H9 (cell line): ENCODE data around the gene IL21R. TPM values are rescaled to one million over a fixed set of nuclear protein-coding genes. Genes with fewer than 3 reads are reported as not detected.

ENCODE experiments used
- DNase-seq: peaks from one replicate; pipeline ENCODE4 v3.0.0-alpha.2; 2017
- H2AFZ ChIP-seq: one replicate; pipeline ENCODE4 v1.6.1; 2013; ENCODE audit warnings: mild to moderate bottlenecking, low read length, control low read depth, moderate library complexity
- H2AK5ac ChIP-seq: 2 replicates; pipeline ENCODE4 v1.6.1; 2013; ENCODE audit warnings: low read length, control low read depth, mixed read lengths; ENCODE audit not compliant: insufficient read length
- H2BK120ac ChIP-seq: one replicate; pipeline ENCODE4 v1.6.1; 2013; ENCODE audit warnings: low read depth, mild to moderate bottlenecking, low read length, control low read depth, inconsistent platforms; ENCODE audit not compliant: poor library complexity, severe bottlenecking
- H2BK12ac ChIP-seq: 2 replicates; pipeline ENCODE4 v1.6.1; 2013; ENCODE audit warnings: low read length, control low read depth, mixed read lengths, low read depth; ENCODE audit not compliant: insufficient read length
- H2BK15ac ChIP-seq: 2 replicates; pipeline ENCODE4 v1.6.1; 2013; ENCODE audit warnings: low read depth, low read length, control low read depth
- H2BK20ac ChIP-seq: one replicate; pipeline ENCODE4 v1.6.1; 2013; ENCODE audit warnings: low read depth, mild to moderate bottlenecking, low read length, control low read depth, inconsistent platforms; ENCODE audit not compliant: poor library complexity, severe bottlenecking
- H2BK5ac ChIP-seq: 2 replicates; pipeline ENCODE4 v1.6.1; 2013; ENCODE audit warnings: low read length, control low read depth, mixed read lengths; ENCODE audit not compliant: insufficient read length
- H3K14ac ChIP-seq: 2 replicates; pipeline ENCODE4 v1.6.1; 2013; ENCODE audit warnings: low read length, control low read depth; ENCODE audit not compliant: insufficient read depth
- H3K18ac ChIP-seq: 2 replicates; pipeline ENCODE4 v1.6.1; 2013; ENCODE audit warnings: low read depth, mild to moderate bottlenecking, mixed read lengths, low read length, control low read depth; ENCODE audit not compliant: insufficient read length
- H3K23ac ChIP-seq: 2 replicates; pipeline ENCODE4 v1.6.1; 2013; ENCODE audit warnings: low read length, control low read depth, mixed read lengths, low read depth; ENCODE audit not compliant: insufficient read length
- H3K23me2 ChIP-seq: 2 replicates; pipeline ENCODE4 v1.6.1; 2013; ENCODE audit warnings: low read depth, mild to moderate bottlenecking, mixed read lengths, low read length, control low read depth; ENCODE audit not compliant: insufficient read length, poor library complexity, severe bottlenecking
- H3K27ac ChIP-seq: 2 replicates; pipeline ENCODE4 v1.5.1; 2013; ENCODE audit warnings: low read length, control low read depth, mixed read lengths, low read depth; ENCODE audit not compliant: insufficient read length
- H3K27me3 ChIP-seq: 2 replicates; pipeline ENCODE4 v1.6.1; 2013; ENCODE audit warnings: low read length, control low read depth, inconsistent platforms; ENCODE audit not compliant: insufficient read depth
- H3K4ac ChIP-seq: 2 replicates; pipeline ENCODE4 v1.6.1; 2013; ENCODE audit warnings: low read depth, mild to moderate bottlenecking, control low read depth, inconsistent platforms, low read length, moderate library complexity
- H3K4me1 ChIP-seq: 2 replicates; pipeline ENCODE4 v1.6.1; 2013; ENCODE audit warnings: low read length, control low read depth, inconsistent platforms; ENCODE audit not compliant: insufficient read depth
- H3K4me2 ChIP-seq: 2 replicates; pipeline ENCODE4 v1.6.1; 2013; ENCODE audit warnings: low read length, control low read depth, mixed read lengths; ENCODE audit not compliant: insufficient read length, insufficient read depth
- H3K56ac ChIP-seq: 2 replicates; pipeline ENCODE4 v1.6.1; 2013; ENCODE audit warnings: low read depth, mild to moderate bottlenecking, mixed read lengths, low read length, control low read depth; ENCODE audit not compliant: insufficient read length
- H3K79me1 ChIP-seq: 2 replicates; pipeline ENCODE4 v1.6.1; 2013; ENCODE audit warnings: low read depth, mild to moderate bottlenecking, moderate library complexity, low read length, control low read depth, inconsistent platforms; ENCODE audit not compliant: insufficient read depth, poor library complexity, severe bottlenecking
- H3K79me2 ChIP-seq: 2 replicates; pipeline ENCODE4 v1.6.1; 2013; ENCODE audit warnings: low read length, control low read depth, inconsistent platforms; ENCODE audit not compliant: insufficient read depth
- H3K9ac ChIP-seq: 2 replicates; pipeline ENCODE4 v1.6.1; 2013; ENCODE audit warnings: low read length, control low read depth, mixed read lengths; ENCODE audit not compliant: insufficient read length; ENCODE audit errors: extremely low read depth
- H3K9me3 ChIP-seq: one replicate; pipeline ENCODE4 v1.6.1; 2013; ENCODE audit warnings: low read depth, low read length, inconsistent platforms; ENCODE audit not compliant: control insufficient read depth
- H3T11ph ChIP-seq: one replicate; pipeline ENCODE4 v1.6.1; 2013; ENCODE audit warnings: mild to moderate bottlenecking, low read length, control low read depth, inconsistent platforms
- H4K20me1 ChIP-seq: one replicate; pipeline ENCODE4 v1.6.1; 2013; ENCODE audit not compliant: control insufficient read depth, insufficient read length, insufficient read depth
- H4K5ac ChIP-seq: 2 replicates; pipeline ENCODE4 v1.6.1; 2013; ENCODE audit warnings: low read depth, mild to moderate bottlenecking, mixed read lengths, low read length, control low read depth; ENCODE audit not compliant: insufficient read length
- H4K8ac ChIP-seq: replicated peaks from 2 replicates; pipeline ENCODE4 v1.6.1; 2013; ENCODE audit warnings: low read length, control low read depth, mixed read lengths, low read depth; ENCODE audit not compliant: insufficient read length
- H4K91ac ChIP-seq: 2 replicates; pipeline ENCODE4 v1.6.1; 2013; ENCODE audit warnings: low read depth, mild to moderate bottlenecking, moderate library complexity, mixed read lengths, low read length, control low read depth; ENCODE audit not compliant: insufficient read length
- H3K27ac Mint-ChIP-seq, 3 experiments: 2 replicates in 2 of 3; 3 replicates in 1 of 3; pipeline ENCODE4 v1.8.0; 2020 to 2021; ENCODE audit warnings: mixed read lengths in 3 of 3, mild to moderate bottlenecking in 1 of 3, moderate library complexity in 1 of 3
- H3K27me3 Mint-ChIP-seq: 2 replicates; pipeline ENCODE4 v1.8.0; 2021; ENCODE audit warnings: low read depth, mild to moderate bottlenecking, moderate library complexity, mixed read lengths
- H3K36me3 Mint-ChIP-seq, 3 experiments: 2 replicates in 2 of 3; 3 replicates in 1 of 3; pipeline ENCODE4 v1.8.0; 2020 to 2021; ENCODE audit warnings: low read depth in 3 of 3, mixed read lengths in 3 of 3; ENCODE audit not compliant: insufficient read depth in 1 of 3
- H3K4me1 Mint-ChIP-seq, 2 experiments: 2 replicates each; pipeline ENCODE4 v1.8.0; 2020; ENCODE audit warnings: mixed read lengths in 2 of 2
- H3K4me3 Mint-ChIP-seq, 2 experiments: 2 replicates in 1 of 2; 3 replicates in 1 of 2; pipeline ENCODE4 v1.8.0; 2020 to 2021; ENCODE audit warnings: mild to moderate bottlenecking in 2 of 2, mixed read lengths in 2 of 2, moderate library complexity in 1 of 2
- H3K9me3 Mint-ChIP-seq, 2 experiments: 2 replicates in 1 of 2; 3 replicates in 1 of 2; pipeline ENCODE4 v1.8.0; 2020; ENCODE audit warnings: mild to moderate bottlenecking in 2 of 2, mixed read lengths in 2 of 2, moderate library complexity in 1 of 2
- CTCF ChIP-seq: fragments of 200-600 bp; sonication (generic); conservative IDR thresholded peaks from 3 replicates; pipeline ENCODE4 v1.8.0; 2021; ENCODE audit warnings: antibody characterized with exemption, mild to moderate bottlenecking
- WGBS: extraction: QIAGEN DNeasy Blood & Tissue Kit; methylation state at CpG from one replicate; pipeline ENCODE4 v1.1.7; 2013; ENCODE audit warnings: missing lambda C conversion rate, low lambda C conversion rate, mixed read lengths; ENCODE audit not compliant: insufficient read length; ENCODE audit errors: extremely low coverage; 5-methylcytosine and 5-hydroxymethylcytosine counted together
- total RNA-seq: library from RNA; stranded (reverse); gene quantifications from 2 replicates; pipeline ENCODE4 v1.2.1, GENCODE V29; 2021

The IL21R gene
- total RNA-seq, 1 experiment from 2014 or later: 0.07 TPM

- Histone ChIP-seq H2BK12ac (no peak overlapping the region), H3K9me3 (no peaks in the 10 kb centered on the region), H4K91ac (no peak overlapping the region), H3T11ph (no peak overlapping the region), H3K18ac (no peak overlapping the region), H3K14ac (no peak overlapping the region), H3K56ac (no peak overlapping the region), H2BK5ac (no peak overlapping the region), H4K5ac (no peak overlapping the region), H3K4me1 (no peaks in the 10 kb centered on the region), H3K27ac (no peak overlapping the region), H3K79me2 (no peaks in the 10 kb centered on the region), H4K20me1 (no peaks in the 10 kb centered on the region), H3K4me2 (no peak overlapping the region), H3K23ac (no peak overlapping the region), H2BK20ac (no peak overlapping the region), H2AFZ (no peak overlapping the region), H3K4ac (no peak overlapping the region), H3K79me1 (no peaks in the 10 kb centered on the region), H2BK15ac (no peak overlapping the region), H3K9ac (no peak overlapping the region), H2BK120ac (no peak overlapping the region), H2AK5ac (no peak overlapping the region), H3K27me3 (no peaks in the 10 kb centered on the region), H4K8ac (no peak overlapping the region), H3K23me2 (no peaks in the 10 kb centered on the region)
- Mint-ChIP-seq H3K4me1 (no peaks in the 10 kb centered on the region), H3K9me3 (no peaks in the 10 kb centered on the region), H3K27ac (peak overlapping the region in 1 of 3 experiments; percentile 34; a peak in 1 of 7 replicates), H3K36me3 (peaks cover 50 to 93% (median 91%) of the 10 kb centered on the region in 3 experiments), H3K27me3 (no peaks in the 10 kb centered on the region), H3K4me3 (no peak overlapping the region)
- DNase-seq: no peak
- no peak for TF ChIP-seq CTCF
- no CpG with 5 or more reads among the region's 21 CpGs for WGBS
Measured at GRCh38 chr16:27489421-27489820, 87.4 kb downstream of the IL21R start.
